Activated T-cell treated with anti-CD3 and anti-CD28 coated beads, Interleukin-2, amount 50 U/mL, for 72 hours (primary cell): ENCODE data around the gene PLPPR2. TPM values are rescaled to one million over a fixed set of nuclear protein-coding genes. Genes with fewer than 3 reads are reported as not detected.
"Not testable (repeated sequence)": the region's sequence is repeated elsewhere in the genome, so short reads cannot be mapped to it uniquely, and the experiment has no call there.

Experiments used
- ATAC-seq, 2 donors: fragments of 150-1000 bp; cut with Tn5 transposase; replicated peaks in 1 of 2; 2 replicates each; pipeline ENCODE4 v1.10.0; 2021; ENCODE audit warnings: moderate library complexity in 2 of 2, mild to moderate bottlenecking in 1 of 2
- DNase-seq, 2 donors: peaks; one replicate each; pipeline ENCODE4 v3.0.0; 2021 to 2022; ENCODE audit warnings: mixed read lengths in 1 of 2
- H3K27ac Mint-ChIP-seq: one replicate; pipeline ENCODE4 v1.8.0; 2022; ENCODE audit warnings: mild to moderate bottlenecking, moderate library complexity, mixed read lengths
- H3K27me3 Mint-ChIP-seq: one replicate; pipeline ENCODE4 v1.8.0; 2022; ENCODE audit warnings: low read depth, mixed read lengths
- H3K36me3 Mint-ChIP-seq, 2 donors: one replicate each; pipeline ENCODE4 v1.8.0; 2022; ENCODE audit warnings: mixed read lengths in 2 of 2, mild to moderate bottlenecking in 1 of 2; ENCODE audit not compliant: insufficient read depth in 2 of 2
- H3K4me1 Mint-ChIP-seq: one replicate; pipeline ENCODE4 v1.8.0; 2022; ENCODE audit warnings: low read depth, mixed read lengths
- H3K4me3 Mint-ChIP-seq, 2 donors: one replicate each; pipeline ENCODE4 v1.8.0; 2022; ENCODE audit warnings: mild to moderate bottlenecking in 2 of 2, mixed read lengths in 2 of 2, moderate library complexity in 2 of 2
- H3K9me3 Mint-ChIP-seq, 2 donors: one replicate each; pipeline ENCODE4 v1.8.0; 2022; ENCODE audit warnings: mixed read lengths in 2 of 2
- total RNA-seq, 2 donors: library from RNA; stranded (reverse); gene quantifications; one replicate each; pipeline ENCODE4 v1.2.3, GENCODE V29; 2022

PLPPR2 gene
- total RNA-seq, 2 donors from 2014 or later, result 6.9 to 9.7 TPM

DNA sequence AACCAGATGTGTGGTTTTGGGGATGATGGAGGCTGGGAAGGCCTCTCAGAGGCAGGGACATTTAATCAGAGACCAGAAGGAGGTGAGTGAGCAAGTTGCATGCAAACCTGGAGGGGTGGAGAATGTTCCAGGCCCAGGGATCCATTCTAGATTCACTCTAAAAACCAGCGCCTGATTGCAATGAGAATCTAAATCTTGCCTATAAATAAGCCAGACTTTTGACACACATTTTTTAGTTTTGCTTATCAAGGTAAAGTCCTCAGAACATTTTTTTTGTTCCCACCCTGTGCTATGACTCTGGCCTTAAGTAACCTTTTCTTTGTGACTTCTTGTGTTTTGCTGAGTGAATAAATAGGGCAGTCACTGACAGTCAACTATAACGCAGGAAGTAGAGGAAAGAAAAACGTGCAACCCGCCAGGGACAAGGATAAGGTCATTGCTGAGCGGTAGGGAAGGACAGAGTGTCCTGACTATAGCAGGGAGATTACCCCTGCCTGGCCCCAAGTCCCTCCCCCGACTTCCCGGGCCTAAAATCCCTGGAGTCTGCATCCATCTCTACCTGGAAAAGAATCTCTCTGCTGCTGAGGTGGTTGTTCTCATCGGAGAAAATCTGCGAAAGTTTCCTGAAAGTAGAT, 49.5 kb downstream of the PLPPR2 start:
- DNase-seq (no peak), ATAC-seq (no peak)
- Mint-ChIP-seq H3K4me1 (no peaks in the 10 kb centered on the region), H3K4me3 (no peak overlapping the region), H3K9me3 (no peaks in the 10 kb centered on the region), H3K36me3 (no peaks in the 10 kb centered on the region), H3K27me3 (peaks cover 8% of the 10 kb centered on the region), H3K27ac (no peak overlapping the region)

DNA sequence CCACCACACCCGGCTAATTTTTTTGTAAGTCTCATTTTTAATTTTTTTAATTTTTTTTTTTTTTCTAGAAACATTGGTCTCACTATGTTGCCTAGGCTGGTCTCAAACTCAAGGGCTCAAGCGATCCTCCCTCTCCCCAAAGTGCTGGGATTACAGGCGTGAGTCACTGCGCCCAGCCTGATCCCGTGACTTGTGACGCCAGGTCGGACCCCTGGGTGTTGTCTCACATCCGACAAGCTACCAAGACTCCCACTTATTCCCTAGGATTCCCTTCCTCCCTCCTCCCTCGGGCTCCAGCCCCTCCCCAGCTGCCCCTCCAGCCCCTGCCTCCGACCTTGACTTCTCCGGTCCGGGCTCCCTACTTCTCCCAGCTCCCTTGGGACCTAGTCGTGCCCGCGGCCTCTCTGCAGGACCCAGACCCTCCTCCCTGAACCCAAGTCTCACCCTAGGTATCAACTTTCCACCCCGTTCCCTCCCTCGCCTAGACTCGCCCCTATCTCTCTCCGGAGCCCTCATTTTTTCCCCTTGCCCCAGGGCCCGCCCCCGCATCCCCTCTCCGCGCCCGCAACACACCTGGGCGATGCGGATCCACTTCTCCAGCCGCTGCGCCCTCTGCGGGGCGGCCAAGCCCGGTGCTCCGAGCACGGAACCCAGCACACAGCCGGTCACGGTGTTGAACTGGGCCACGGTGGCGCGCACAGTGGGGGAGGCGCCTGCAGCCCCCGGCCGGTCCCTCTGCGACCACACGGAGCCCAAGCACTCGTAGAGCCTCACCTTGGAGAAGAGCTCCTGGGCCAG, 50.8 kb downstream of the PLPPR2 start:
- H3K4me1 Mint-ChIP-seq, result no peaks in the 10 kb centered on the region
- no peak overlapping the region for H3K4me3 Mint-ChIP-seq
- H3K9me3 Mint-ChIP-seq, result no peaks in the 10 kb centered on the region
- no peaks in the 10 kb centered on the region for H3K36me3 Mint-ChIP-seq
- no peak overlapping the region for H3K27ac Mint-ChIP-seq
- peaks cover 8% of the 10 kb centered on the region for H3K27me3 Mint-ChIP-seq
- ATAC-seq (peak; percentile 70 to 71), DNase-seq (peak; percentile 41 to 53)

DNA sequence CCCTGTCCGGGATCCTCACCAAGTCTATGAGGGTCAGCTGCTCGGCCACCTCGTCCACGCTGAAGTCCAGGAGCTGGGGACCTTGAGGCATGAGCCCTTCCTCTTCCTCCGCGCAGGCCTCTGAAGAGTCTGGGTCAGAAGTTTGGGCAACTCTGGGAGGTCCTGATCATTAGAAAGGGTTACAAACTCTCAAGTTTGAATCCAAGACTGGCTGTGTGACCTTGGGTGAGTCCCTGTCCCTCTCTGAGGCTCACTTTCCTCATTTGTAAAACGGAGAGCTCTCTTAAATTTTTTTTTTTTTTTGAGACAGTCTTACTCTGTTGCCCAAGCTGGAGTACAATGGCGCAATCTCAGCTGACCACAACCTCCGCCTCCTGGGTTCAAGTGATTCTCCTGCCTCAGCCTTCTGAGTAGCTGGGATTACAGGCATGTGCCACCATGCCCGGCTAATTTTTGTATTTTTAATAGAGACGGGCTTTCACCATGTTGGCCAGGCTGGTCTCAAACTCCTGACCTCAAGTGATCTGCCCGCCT, 51.5 kb downstream of the PLPPR2 start:
- not testable (repeated sequence) for H3K9me3 Mint-ChIP-seq, H3K4me3 Mint-ChIP-seq, H3K4me1 Mint-ChIP-seq, H3K27ac Mint-ChIP-seq, DNase-seq, H3K27me3 Mint-ChIP-seq, H3K36me3 Mint-ChIP-seq, ATAC-seq

GRCh38 chr19:11408591-11408990, 53.4 kb downstream of the PLPPR2 start:
- peaks cover 8% of the 10 kb centered on the region for H3K27me3 Mint-ChIP-seq
- H3K27ac Mint-ChIP-seq, result no peak overlapping the region
- ATAC-seq (no peak), DNase-seq (no peak)
- H3K4me1 Mint-ChIP-seq, result no peaks in the 10 kb centered on the region
- no peaks in the 10 kb centered on the region for H3K36me3 Mint-ChIP-seq
- H3K4me3 Mint-ChIP-seq, result no peak overlapping the region
- H3K9me3 Mint-ChIP-seq, result no peaks in the 10 kb centered on the region

DNA sequence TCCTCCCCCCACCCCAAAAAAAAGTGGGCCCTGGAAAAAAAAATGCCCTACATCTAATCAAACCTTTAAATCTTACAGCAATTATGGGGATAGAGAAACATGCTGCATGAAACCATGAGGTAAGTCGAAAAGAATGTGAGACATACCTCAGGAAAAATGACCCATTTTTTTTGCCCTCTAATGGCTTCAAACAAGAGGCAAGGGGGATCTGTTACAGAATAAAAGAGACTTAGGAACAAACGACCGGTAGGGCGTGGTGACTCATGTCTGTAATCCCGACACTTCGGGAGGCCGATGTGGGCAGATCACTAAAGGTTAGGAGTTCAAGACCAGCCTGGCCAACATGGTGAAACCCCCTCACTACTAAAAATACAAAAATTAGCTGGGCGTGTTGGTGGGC, 55.5 kb downstream of the PLPPR2 start:
- no peak overlapping the region for H3K4me3 Mint-ChIP-seq
- DNase-seq (no peak), ATAC-seq (no peak)
- peaks cover 8% of the 10 kb centered on the region for H3K27me3 Mint-ChIP-seq
- no peaks in the 10 kb centered on the region for H3K36me3 Mint-ChIP-seq
- no peak overlapping the region for H3K27ac Mint-ChIP-seq
- H3K4me1 Mint-ChIP-seq, result no peaks in the 10 kb centered on the region
- H3K9me3 Mint-ChIP-seq, result no peaks in the 10 kb centered on the region

- no peaks in the 10 kb centered on the region for H3K36me3 Mint-ChIP-seq
- DNase-seq (no peak), ATAC-seq (no peak)
- H3K27ac Mint-ChIP-seq, result no peak overlapping the region
- H3K4me1 Mint-ChIP-seq, result peaks cover under 1% of the 10 kb centered on the region
- no peak overlapping the region for H3K4me3 Mint-ChIP-seq
- peaks cover 26% of the 10 kb centered on the region for H3K27me3 Mint-ChIP-seq
- H3K9me3 Mint-ChIP-seq, result no peaks in the 10 kb centered on the region
These were observed 59.3 kb downstream of the PLPPR2 start for GRCh38 chr19:11414544-11414943.

Other genes starting within 250 kb of the PLPPR2 start
- 10 to 100 TPM; 43.6 to 46.8 TPM for gene SPC24, start 199.7 kb upstream of the PLPPR2 start, total RNA-seq
- gene KANK2, start 157.9 kb upstream of the PLPPR2 start, total RNA-seq, result 1 to 10 TPM in 1 of 2 donors, under 1 TPM in 1; 0.96 to 1.1 TPM
- gene ANGPTL8, start 115.8 kb upstream of the PLPPR2 start, total RNA-seq, result not detected
- 1 to 10 TPM; 8.4 to 9.1 TPM for gene DOCK6, start 92.9 kb upstream of the PLPPR2 start, total RNA-seq
- not detected for gene TSPAN16, start 59.3 kb upstream of the PLPPR2 start, total RNA-seq
- gene RAB3D, start 15.8 kb upstream of the PLPPR2 start, total RNA-seq, result 10 to 100 TPM; 13.3 to 16.8 TPM
- 10 to 100 TPM; 60.4 to 64.7 TPM for gene TMEM205, start 9.2 kb upstream of the PLPPR2 start, total RNA-seq
- 10 to 100 TPM; 27.9 to 30.7 TPM for gene CCDC159, start 8.9 kb upstream of the PLPPR2 start, total RNA-seq
- 1 to 10 TPM; 1.9 to 2.6 TPM for gene SWSAP1, start 19.2 kb downstream of the PLPPR2 start, total RNA-seq
- gene EPOR, start 28.9 kb downstream of the PLPPR2 start, total RNA-seq, result 10 to 100 TPM in 1 of 2 donors, 1 to 10 TPM in 1; 9.6 to 11.1 TPM
- gene RGL3, start 63.9 kb downstream of the PLPPR2 start, total RNA-seq, result not detected
- under 1 TPM; 0.16 to 0.50 TPM for gene ODAD3, start 79.7 kb downstream of the PLPPR2 start, total RNA-seq
- 100 to 1,000 TPM; 253 to 266 TPM for gene PRKCSH, start 80.2 kb downstream of the PLPPR2 start, total RNA-seq
- under 1 TPM in 1 of 2 donors, not detected in 1; 0.48 TPM for gene ELAVL3, start 125.6 kb downstream of the PLPPR2 start, total RNA-seq
- gene ZNF653, start 150.4 kb downstream of the PLPPR2 start, total RNA-seq, result 10 to 100 TPM; 10.5 to 12.3 TPM
- 10 to 100 TPM; 35.7 to 44.0 TPM for gene ECSIT, start 173.7 kb downstream of the PLPPR2 start, total RNA-seq
- not detected for gene CNN1, start 183.4 kb downstream of the PLPPR2 start, total RNA-seq
- 10 to 100 TPM; 50.8 to 50.9 TPM for gene ELOF1, start 203.8 kb downstream of the PLPPR2 start, total RNA-seq
- gene ACP5, start 222.2 kb downstream of the PLPPR2 start, total RNA-seq, result 10 to 100 TPM; 22.9 to 31.5 TPM
- gene ZNF627, start 242.1 kb downstream of the PLPPR2 start, total RNA-seq, result 1 to 10 TPM; 8.1 to 8.5 TPM